Sigmoid colon (tissue), 7 donors: ENCODE data around the gene NUDT6. TPM values are rescaled to one million over a fixed set of nuclear protein-coding genes. Genes with fewer than 3 reads are reported as not detected.

ENCODE experiments used
- DNase-seq: peaks from one replicate; pipeline ENCODE4 v3.0.0-alpha.2; 2019
- H3K27ac ChIP-seq, 4 donors: fragments of 200-600 bp; sonication (generic); one replicate each; pipeline ENCODE4 v1.5.1; 2016 to 2019; ENCODE audit warnings: mild to moderate bottlenecking in 1 of 4
- H3K27me3 ChIP-seq, 3 donors: fragments of 200-600 bp; sonication (generic); one replicate each; pipeline ENCODE4 v1.5.1; 2019; ENCODE audit warnings: mild to moderate bottlenecking in 1 of 3
- H3K36me3 ChIP-seq, 4 donors: fragments of 200-600 bp; sonication (generic); one replicate each; pipeline ENCODE4 v1.5.1; 2016 to 2019
- H3K4me1 ChIP-seq, 4 donors: fragments of 200-600 bp; sonication (generic); one replicate each; pipeline ENCODE4 v1.5.1; 2017 to 2019
- H3K4me3 ChIP-seq, 4 donors: fragments of 200-600 bp; sonication (generic); one replicate each; pipeline ENCODE4 v1.5.1; 2017 to 2019; ENCODE audit warnings: mild to moderate bottlenecking in 2 of 4, moderate library complexity in 1 of 4
- H3K9me3 ChIP-seq, 4 donors: fragments of 200-600 bp in 3 of 4; sonication (generic) in 3 of 4; one replicate each; pipeline versions ENCODE4 v1.5.1 to v1.6.1; 2013 to 2019
- CTCF ChIP-seq, 4 experiments: fragments of 450-650 bp in 3 of 4; fragments of 200-600 bp in 1 of 4; IDR thresholded peaks; one replicate each; pipeline ENCODE4 v1.5.1; 2016 to 2019; ENCODE audit warnings: antibody characterized with exemption in 4 of 4, mild to moderate bottlenecking in 3 of 4, moderate library complexity in 2 of 4
- EP300 ChIP-seq, 4 donors: sonication (generic); formaldehyde crosslinking; IDR thresholded peaks; one replicate each; pipeline ENCODE4 v1.6.1; 2017; ENCODE audit warnings: antibody characterized with exemption in 4 of 4
- POLR2A ChIP-seq, 2 donors: fragments of 450-650 bp; IDR thresholded peaks; one replicate each; pipeline ENCODE4 v1.6.1; 2016; ENCODE audit warnings: antibody characterized with exemption in 2 of 2, mild to moderate bottlenecking in 2 of 2, moderate library complexity in 2 of 2
- POLR2AphosphoS5 ChIP-seq, 4 donors: sonication (generic); formaldehyde crosslinking; IDR thresholded peaks; one replicate each; pipeline ENCODE4 v1.6.1; 2017; ENCODE audit warnings: antibody characterized with exemption in 4 of 4
- WGBS, 2 donors: extraction: QIAGEN DNeasy Blood & Tissue Kit; methylation state at CpG; one replicate each; pipeline ENCODE4 v1.1.7; 2013; 5-methylcytosine and 5-hydroxymethylcytosine counted together
- intact Hi-C: fragments of 100-400 bp; cut with DNase I; formaldehyde crosslinking; loops from one replicate; pipeline ENCODE4 v1.15.1; 2023
- polyA plus RNA-seq, 3 donors: library from polyadenylated mRNA; stranded (reverse); fragments of 200-250 nt; gene quantifications; one replicate each; pipeline ENCODE4 v1.2.3, GENCODE V29; 2013
- total RNA-seq, 4 donors: library from RNA; depleted of rRNA; stranded (reverse); fragments of >200 nt; gene quantifications; one replicate each; pipeline ENCODE4 v1.1.0, GENCODE V29; 2016
- donor health status: healthy with polysubstance abuse.
- donor health status: Bipolar disorder and iron deficiency.
- donor health status: healthy.

Gene NUDT6
- total and polyA plus RNA-seq, 7 donors: 5.0 to 10.4 (median 8.2) TPM

GRCh38 chr4:122912810-122913575 lies 9.4 kb downstream of the NUDT6 start:
- Histone ChIP-seq H3K4me1 (peaks cover 0 to 11% (median 6%) of the 10 kb centered on the region in 4 donors), H3K4me3 (no peak overlapping the region), H3K27me3 (no peaks in the 10 kb centered on the region), H3K27ac (no peak overlapping the region), H3K36me3 (no peaks in the 10 kb centered on the region), H3K9me3 (no peaks in the 10 kb centered on the region)
- no peak for TF ChIP-seq POLR2A (IDR thresholded peaks at IDR 0.05)
- no peak for TF ChIP-seq POLR2AphosphoS5 (IDR thresholded peaks at IDR 0.05)
- TF ChIP-seq EP300 (IDR thresholded peaks at IDR 0.05): no peak
- no peak for TF ChIP-seq CTCF (IDR thresholded peaks at IDR 0.05)
- 87 to 94% methylated on average over 1 of the region's 1 CpG for WGBS, 2 donors
- no peak for DNase-seq
- intact Hi-C loops: no loop called here

GRCh38 chr4:122911588-122911987 lies 10.8 kb downstream of the NUDT6 start:
- intact Hi-C loops: no loop called here

GRCh38 chr4:122909683-122910082 lies 12.7 kb downstream of the NUDT6 start:
- WGBS, 2 donors: 81 to 92% methylated on average over 2 of the region's 2 CpGs
- no peak for DNase-seq
- peaks cover 0 to 7% (median 3%) of the 10 kb centered on the region in 4 donors for H3K4me1 ChIP-seq
- TF ChIP-seq POLR2AphosphoS5 (IDR thresholded peaks at IDR 0.05) (no peak), CTCF (IDR thresholded peaks at IDR 0.05) (no peak), EP300 (IDR thresholded peaks at IDR 0.05) (no peak), POLR2A (IDR thresholded peaks at IDR 0.05) (no peak)
- no peaks in the 10 kb centered on the region for H3K9me3 ChIP-seq
- no peak overlapping the region for H3K27ac ChIP-seq
- intact Hi-C loops: no loop called here
- H3K4me3 ChIP-seq: no peak overlapping the region
- H3K27me3 ChIP-seq: no peaks in the 10 kb centered on the region
- no peaks in the 10 kb centered on the region for H3K36me3 ChIP-seq

More at GRCh38 chr4:122911588-122911987, 10.8 kb downstream of the NUDT6 start:
- H3K27ac ChIP-seq: no peak overlapping the region
- no peaks in the 10 kb centered on the region for H3K36me3 ChIP-seq
- no peaks in the 10 kb centered on the region for H3K27me3 ChIP-seq
- no peak overlapping the region for H3K4me3 ChIP-seq
- WGBS, 2 donors: 78 to 84% methylated on average over 1 of the region's 1 CpG
- H3K4me1 ChIP-seq: peaks cover 0 to 11% (median 4%) of the 10 kb centered on the region in 4 donors
- DNase-seq: no peak
- no peaks in the 10 kb centered on the region for H3K9me3 ChIP-seq
- no peak for TF ChIP-seq POLR2AphosphoS5 (IDR thresholded peaks at IDR 0.05)
- TF ChIP-seq CTCF (IDR thresholded peaks at IDR 0.05): no peak
- TF ChIP-seq EP300 (IDR thresholded peaks at IDR 0.05): no peak
- no peak for TF ChIP-seq POLR2A (IDR thresholded peaks at IDR 0.05)

GRCh38 chr4:122908223-122908622 lies 14.2 kb downstream of the NUDT6 start:
- 88 to 91% methylated on average over 1 of the region's 1 CpG for WGBS, 2 donors
- no peak for DNase-seq
- Histone ChIP-seq H3K9me3 (no peaks in the 10 kb centered on the region), H3K4me1 (no peaks in the 10 kb centered on the region), H3K27me3 (no peaks in the 10 kb centered on the region), H3K4me3 (no peak overlapping the region), H3K27ac (no peak overlapping the region), H3K36me3 (no peaks in the 10 kb centered on the region)
- TF ChIP-seq POLR2AphosphoS5 (IDR thresholded peaks at IDR 0.05): no peak
- no peak for TF ChIP-seq POLR2A (IDR thresholded peaks at IDR 0.05)
- no peak for TF ChIP-seq CTCF (IDR thresholded peaks at IDR 0.05)
- intact Hi-C loops: no loop called here
